ENCODE measurements around the gene PRR14L. TPM values are rescaled to one million over a fixed set of nuclear protein-coding genes. Genes with fewer than 3 reads are reported as not detected.

Gene PRR14L
- total and polyA plus RNA-seq, 9 donors = 12.4 to 19.7 (median 15.3) TPM

DNA sequence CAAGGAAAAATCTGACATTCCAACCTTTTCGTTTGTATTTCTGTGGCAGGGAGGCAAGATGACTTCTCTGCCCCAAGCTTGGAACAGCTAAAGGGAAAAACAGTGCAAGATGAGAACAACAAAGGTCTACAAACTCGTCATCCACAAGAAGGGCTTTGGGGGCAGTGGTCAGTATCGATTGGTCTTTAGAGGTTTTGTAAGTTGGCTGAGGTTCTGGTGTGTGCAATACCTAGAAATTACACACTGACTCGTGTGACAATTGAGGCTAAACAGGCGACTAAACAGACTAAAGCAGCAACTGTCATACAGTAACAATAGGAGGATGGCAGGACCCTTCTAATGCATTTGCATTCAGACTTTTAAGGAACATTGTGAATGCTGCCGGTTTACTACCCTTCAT, 4.9 kb upstream of the PRR14L start:
- peak overlapping the region; percentile 87 for H3K27ac ChIP-seq (ENCODE audit: low read length)
- DNase-seq = no peak

GRCh38 chr22:31753634-31754501, 3.9 kb upstream of the PRR14L start, which contains the start of gene DEPDC5:
DEPDC5 (plus strand) TSS chr22:31754019; CDS start chr22:31754922, 903 bp downstream.
- Histone ChIP-seq H3K4me1 (ENCODE audit: control insufficient read depth, insufficient read depth, low read length) (peaks cover 33% of the 10 kb centered on the region), H3K27me3 (ENCODE audit: control insufficient read depth, insufficient read depth, low read length) (no peaks in the 10 kb centered on the region), H3K36me3 (ENCODE audit: control insufficient read depth, insufficient read depth, low read length) (peaks cover 9% of the 10 kb centered on the region), H3K4me3 (ENCODE audit: low read length) (peak within 1 kb of the TSS; percentile 97), H3K27ac (ENCODE audit: low read length) (peak within 1 kb of the TSS; percentile 99), H3K9me3 (replicated peaks; ENCODE audit: control insufficient read depth, low read depth, low read length) (no peaks in the 10 kb centered on the region)
- under 1% methylated on average over 54 of the region's 65 CpGs for WGBS (ENCODE audit: insufficient coverage)
- DNase-seq = peak; percentile 99

More for the DNA sequence above, 4.9 kb upstream of the PRR14L start:
- no peak overlapping the region for H3K4me3 ChIP-seq (ENCODE audit: low read length)
- H3K36me3 ChIP-seq (ENCODE audit: control insufficient read depth, insufficient read depth, low read length) = peaks cover 9% of the 10 kb centered on the region
- H3K27me3 ChIP-seq (ENCODE audit: control insufficient read depth, insufficient read depth, low read length) = no peaks in the 10 kb centered on the region
- H3K9me3 ChIP-seq (replicated peaks; ENCODE audit: control insufficient read depth, low read depth, low read length) = no peaks in the 10 kb centered on the region
- H3K4me1 ChIP-seq (ENCODE audit: control insufficient read depth, insufficient read depth, low read length) = peaks cover 33% of the 10 kb centered on the region
- WGBS (ENCODE audit: insufficient coverage) = 36% methylated on average over 2 of the region's 6 CpGs

- Histone ChIP-seq H3K9me3 (replicated peaks; ENCODE audit: control insufficient read depth, low read depth, low read length) (no peaks in the 10 kb centered on the region), H3K27me3 (ENCODE audit: control insufficient read depth, insufficient read depth, low read length) (no peaks in the 10 kb centered on the region), H3K4me1 (ENCODE audit: control insufficient read depth, insufficient read depth, low read length) (peaks cover 38% of the 10 kb centered on the region), H3K36me3 (ENCODE audit: control insufficient read depth, insufficient read depth, low read length) (peaks cover 3% of the 10 kb centered on the region), H3K27ac (ENCODE audit: low read length) (peak overlapping the region; percentile 99), H3K4me3 (ENCODE audit: low read length) (peak overlapping the region; percentile 55)
- peak; percentile 70 for DNase-seq
- WGBS (ENCODE audit: insufficient coverage) = 2% methylated on average over 17 of the region's 20 CpGs
Observed at GRCh38 chr22:31753005-31753633, 3.2 kb upstream of the PRR14L start.

- Histone ChIP-seq H3K36me3 (ENCODE audit: control insufficient read depth, insufficient read depth, low read length) (peaks cover 6% of the 10 kb centered on the region), H3K9me3 (replicated peaks; ENCODE audit: control insufficient read depth, low read depth, low read length) (no peaks in the 10 kb centered on the region), H3K27me3 (ENCODE audit: control insufficient read depth, insufficient read depth, low read length) (no peaks in the 10 kb centered on the region), H3K4me3 (ENCODE audit: low read length) (no peak overlapping the region), H3K4me1 (ENCODE audit: control insufficient read depth, insufficient read depth, low read length) (peaks cover 38% of the 10 kb centered on the region), H3K27ac (ENCODE audit: low read length) (peak overlapping the region; percentile 99)
- WGBS (ENCODE audit: insufficient coverage) = 48% methylated on average over 4 of the region's 7 CpGs
- no peak for DNase-seq
Observed at GRCh38 chr22:31752096-31752847, 2.3 kb upstream of the PRR14L start.

GRCh38 chr22:31750365-31751284, 693 bp upstream of the PRR14L start:
- H3K27ac ChIP-seq (ENCODE audit: low read length) = peak overlapping the region; percentile 23
- H3K4me1 ChIP-seq (ENCODE audit: control insufficient read depth, insufficient read depth, low read length) = peaks cover 38% of the 10 kb centered on the region
- no peaks in the 10 kb centered on the region for H3K9me3 ChIP-seq (replicated peaks; ENCODE audit: control insufficient read depth, low read depth, low read length)
- H3K36me3 ChIP-seq (ENCODE audit: control insufficient read depth, insufficient read depth, low read length) = peaks cover 2% of the 10 kb centered on the region
- no peak overlapping the region for H3K4me3 ChIP-seq (ENCODE audit: low read length)
- no peaks in the 10 kb centered on the region for H3K27me3 ChIP-seq (ENCODE audit: control insufficient read depth, insufficient read depth, low read length)
- WGBS (ENCODE audit: insufficient coverage) = 64% methylated on average over 13 of the region's 16 CpGs
- no peak for DNase-seq

DNA sequence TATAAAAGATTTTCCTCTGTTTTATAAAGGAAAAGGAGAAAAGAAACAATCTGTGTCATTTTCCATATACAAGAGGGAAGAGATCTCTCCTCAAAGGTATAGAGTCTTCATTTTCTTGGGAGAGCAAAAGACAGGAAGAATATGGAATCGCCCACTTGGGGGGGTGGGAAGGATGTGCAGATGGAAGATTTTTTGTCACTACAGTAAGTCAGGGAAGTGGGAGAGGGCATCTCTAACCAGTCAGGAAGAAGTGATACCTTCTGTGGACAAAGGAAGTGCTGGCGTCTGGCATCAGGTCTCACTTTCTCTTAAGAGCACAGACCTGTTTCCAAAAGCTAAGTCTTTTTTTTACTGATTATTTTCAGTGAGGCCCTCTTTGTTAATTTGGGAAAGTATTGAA, 1.4 kb downstream of the PRR14L start:
- DNase-seq = no peak
- no peaks in the 10 kb centered on the region for H3K9me3 ChIP-seq (replicated peaks; ENCODE audit: control insufficient read depth, low read depth, low read length)
- 33% methylated on average over 1 of the region's 2 CpGs for WGBS (ENCODE audit: insufficient coverage)

GRCh38 chr22:31747441-31747840, 2.5 kb downstream of the PRR14L start:
- Histone ChIP-seq H3K36me3 (ENCODE audit: control insufficient read depth, insufficient read depth, low read length) (peaks cover 4% of the 10 kb centered on the region), H3K4me3 (ENCODE audit: low read length) (no peak overlapping the region), H3K4me1 (ENCODE audit: control insufficient read depth, insufficient read depth, low read length) (peaks cover 19% of the 10 kb centered on the region), H3K9me3 (replicated peaks; ENCODE audit: control insufficient read depth, low read depth, low read length) (no peaks in the 10 kb centered on the region), H3K27me3 (ENCODE audit: control insufficient read depth, insufficient read depth, low read length) (no peaks in the 10 kb centered on the region), H3K27ac (ENCODE audit: low read length) (no peak overlapping the region)
- no CpG with 5 or more reads among the region's 4 CpGs for WGBS (ENCODE audit: insufficient coverage)
- DNase-seq = no peak

More for the DNA sequence above, 1.4 kb downstream of the PRR14L start:
- Histone ChIP-seq H3K4me3 (ENCODE audit: low read length) (peak overlapping the region; percentile 75), H3K27me3 (ENCODE audit: control insufficient read depth, insufficient read depth, low read length) (no peaks in the 10 kb centered on the region), H3K36me3 (ENCODE audit: control insufficient read depth, insufficient read depth, low read length) (peaks cover 4% of the 10 kb centered on the region), H3K27ac (ENCODE audit: low read length) (no peak overlapping the region), H3K4me1 (ENCODE audit: control insufficient read depth, insufficient read depth, low read length) (peaks cover 29% of the 10 kb centered on the region)

DNA sequence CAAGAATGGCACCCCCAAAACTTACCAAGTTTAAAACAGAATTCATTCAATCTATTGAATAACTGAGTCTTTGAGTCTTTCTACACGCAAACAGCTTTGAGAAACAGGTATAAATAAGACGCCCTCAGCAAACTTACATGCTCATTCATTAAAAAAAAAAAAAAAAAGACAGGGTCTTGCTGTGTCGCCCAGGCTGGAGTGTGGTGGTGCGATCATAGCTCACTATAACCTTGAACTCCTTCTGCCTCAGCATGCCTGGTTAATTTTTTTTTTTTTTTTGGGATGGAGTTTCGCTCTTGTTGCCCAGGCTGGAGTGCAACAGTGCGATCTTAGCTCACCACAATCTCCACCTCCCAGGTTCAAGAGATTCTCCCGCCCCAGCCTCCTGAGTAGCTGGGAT, 6.1 kb downstream of the PRR14L start:
- no peak overlapping the region for H3K27ac ChIP-seq (ENCODE audit: low read length)
- no CpG with 5 or more reads among the region's 7 CpGs for WGBS (ENCODE audit: insufficient coverage)
- H3K36me3 ChIP-seq (ENCODE audit: control insufficient read depth, insufficient read depth, low read length) = peaks cover 6% of the 10 kb centered on the region
- peaks cover 5% of the 10 kb centered on the region for H3K4me1 ChIP-seq (ENCODE audit: control insufficient read depth, insufficient read depth, low read length)
- H3K9me3 ChIP-seq (replicated peaks; ENCODE audit: control insufficient read depth, low read depth, low read length) = no peaks in the 10 kb centered on the region
- no peak for DNase-seq
- H3K4me3 ChIP-seq (ENCODE audit: low read length) = no peak overlapping the region
- no peaks in the 10 kb centered on the region for H3K27me3 ChIP-seq (ENCODE audit: control insufficient read depth, insufficient read depth, low read length)

DNA sequence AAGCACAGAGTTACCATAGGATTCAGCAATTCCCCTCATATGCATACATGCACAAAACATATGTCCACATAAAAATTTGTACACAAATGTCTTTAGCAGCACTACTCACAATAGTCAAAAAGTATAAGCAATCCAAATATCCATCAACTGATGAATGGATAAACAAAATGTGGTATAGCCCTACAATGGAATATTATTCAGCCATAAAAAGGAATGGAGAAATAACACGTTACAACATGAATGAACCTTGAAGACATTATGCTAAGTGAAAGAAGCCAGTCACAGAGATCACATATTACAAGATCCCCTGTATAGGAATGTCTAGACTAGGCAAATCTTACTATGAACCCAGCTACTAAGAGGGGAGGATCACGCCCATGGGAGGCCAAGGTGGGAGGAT, 7.2 kb downstream of the PRR14L start:
- WGBS (ENCODE audit: insufficient coverage) = no CpG with 5 or more reads among the region's 2 CpGs
- H3K4me1 ChIP-seq (ENCODE audit: control insufficient read depth, insufficient read depth, low read length) = no peaks in the 10 kb centered on the region
- peaks cover 14% of the 10 kb centered on the region for H3K36me3 ChIP-seq (ENCODE audit: control insufficient read depth, insufficient read depth, low read length)

More for the DNA sequence above, 7.2 kb downstream of the PRR14L start:
- no peak overlapping the region for H3K4me3 ChIP-seq (ENCODE audit: low read length)
- no peak overlapping the region for H3K27ac ChIP-seq (ENCODE audit: low read length)
- no peaks in the 10 kb centered on the region for H3K9me3 ChIP-seq (replicated peaks; ENCODE audit: control insufficient read depth, low read depth, low read length)
- no peaks in the 10 kb centered on the region for H3K27me3 ChIP-seq (ENCODE audit: control insufficient read depth, insufficient read depth, low read length)
- no peak for DNase-seq

Measured in muscle of leg (tissue), 11 donors.